GM21360 (cell line): Measurements from ENCODE around the gene FBXO8.
"Not testable (repeated sequence)": the region's sequence is repeated elsewhere in the genome, so short reads cannot be mapped to it uniquely, and the experiment has no call there.

Experiments
- ATAC-seq: cut with Tn5 transposase; IDR thresholded peaks from one replicate; pipeline ENCODE4 v1.9.1; 2021; ENCODE audit warnings: mild to moderate bottlenecking, moderate library complexity; ENCODE audit not compliant: unreplicated experiment

The FBXO8 gene, protein sequence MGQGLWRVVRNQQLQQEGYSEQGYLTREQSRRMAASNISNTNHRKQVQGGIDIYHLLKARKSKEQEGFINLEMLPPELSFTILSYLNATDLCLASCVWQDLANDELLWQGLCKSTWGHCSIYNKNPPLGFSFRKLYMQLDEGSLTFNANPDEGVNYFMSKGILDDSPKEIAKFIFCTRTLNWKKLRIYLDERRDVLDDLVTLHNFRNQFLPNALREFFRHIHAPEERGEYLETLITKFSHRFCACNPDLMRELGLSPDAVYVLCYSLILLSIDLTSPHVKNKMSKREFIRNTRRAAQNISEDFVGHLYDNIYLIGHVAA

GRCh38 chr4:174283507-174284471 is at the start of gene FBXO8, which contains the start of gene CEP44:
Gene FBXO8, minus strand, starts transcription at chr4:174283667. Its CDS starts 20,575 bp downstream, at chr4:174263092.
Gene CEP44, plus strand, starts transcription at chr4:174283911. Its CDS starts 15,211 bp downstream, at chr4:174299122.
- ATAC-seq, result peak; percentile 56

GRCh38 chr4:174332741-174333493 is 49.5 kb upstream of the FBXO8 start:
- ATAC-seq, result no peak

DNA sequence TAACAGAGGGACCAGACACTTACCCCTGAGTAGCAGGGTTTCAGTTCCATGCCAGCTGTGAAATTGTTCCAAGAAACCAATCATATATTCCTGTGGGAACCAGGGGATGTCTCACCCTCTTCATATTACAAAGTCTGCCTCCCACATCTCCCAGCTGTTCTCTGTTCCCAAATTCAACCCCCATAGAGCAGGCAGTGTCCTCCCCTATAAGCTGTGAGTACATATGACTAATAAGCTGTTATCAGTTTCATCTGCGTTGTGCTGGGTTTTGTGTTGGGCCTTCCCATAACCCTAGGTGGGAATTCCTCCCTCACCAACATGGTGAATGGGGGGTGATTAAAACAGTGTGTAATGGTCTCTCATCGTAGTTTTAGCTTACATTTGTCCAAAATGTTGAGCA is 41.3 kb upstream of the FBXO8 start:
- no peak for ATAC-seq

DNA sequence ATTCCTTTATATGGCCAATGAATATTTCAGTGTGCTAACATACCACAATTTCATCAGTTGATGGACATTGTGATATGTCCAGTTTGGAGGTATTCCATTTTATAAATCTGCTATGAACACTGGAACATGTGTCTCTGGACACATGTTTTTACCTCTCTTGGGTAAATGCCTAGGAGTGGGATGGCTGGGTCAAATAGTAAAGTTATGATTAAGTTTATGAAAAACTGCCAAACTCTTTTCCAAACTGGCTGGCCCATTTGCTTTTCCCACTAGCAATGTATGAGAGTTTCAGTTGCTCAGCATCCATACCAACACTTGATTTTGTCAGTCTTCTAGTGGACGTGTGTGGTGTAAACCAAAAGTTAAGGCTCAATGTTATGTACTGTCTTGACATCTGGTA is 40.8 kb upstream of the FBXO8 start:
- no peak for ATAC-seq

- no peak for ATAC-seq
These were observed 37.2 kb upstream of the FBXO8 start for GRCh38 chr4:174320494-174321199.

DNA sequence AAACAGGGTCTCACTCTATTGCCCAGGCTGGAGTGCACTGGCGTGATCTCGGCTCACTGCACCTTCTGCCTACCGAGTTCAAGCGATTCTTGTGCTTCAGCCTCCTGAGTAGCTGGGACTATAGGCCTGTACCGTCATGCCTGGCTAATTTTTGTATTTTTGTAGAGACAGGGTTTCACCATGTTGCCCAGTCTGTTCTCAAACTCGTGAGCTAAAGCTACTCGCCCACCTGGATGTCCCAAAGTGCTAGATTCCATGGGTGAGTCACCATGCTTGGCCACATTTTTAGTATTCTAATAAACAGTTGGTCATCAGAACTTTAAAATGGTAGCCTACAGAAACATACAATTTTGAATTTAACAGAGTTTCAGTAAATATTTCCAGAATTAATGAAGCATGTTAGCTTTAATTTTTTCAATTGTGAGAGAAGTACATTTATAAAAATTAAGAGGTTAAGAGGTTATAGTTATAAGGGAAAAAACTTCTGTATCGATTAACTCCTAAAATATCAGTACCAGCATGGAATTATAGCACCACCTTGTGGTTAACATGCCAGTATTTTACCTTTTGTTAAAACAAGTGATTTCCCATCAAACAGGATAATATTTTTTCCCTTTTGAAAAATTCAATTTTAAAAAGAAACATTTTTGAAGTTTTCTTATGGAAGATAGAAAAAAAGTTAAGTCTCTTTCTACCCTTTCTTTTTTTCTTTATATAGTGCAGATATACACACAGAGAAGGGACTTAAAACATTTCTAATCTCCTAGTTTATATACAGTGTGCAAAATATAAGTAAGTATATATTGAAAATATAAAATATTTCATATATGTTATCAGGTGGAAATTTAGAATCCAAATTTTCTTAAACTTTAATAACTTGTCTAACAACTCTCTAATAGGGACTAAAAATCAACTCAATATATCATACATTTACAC is 35.6 kb upstream of the FBXO8 start:
- ATAC-seq, result no peak

- no peak for ATAC-seq
These were observed 34.1 kb upstream of the FBXO8 start for GRCh38 chr4:174317531-174317930.

GRCh38 chr4:174316954-174317353 is 33.5 kb upstream of the FBXO8 start:
- no peak for ATAC-seq

DNA sequence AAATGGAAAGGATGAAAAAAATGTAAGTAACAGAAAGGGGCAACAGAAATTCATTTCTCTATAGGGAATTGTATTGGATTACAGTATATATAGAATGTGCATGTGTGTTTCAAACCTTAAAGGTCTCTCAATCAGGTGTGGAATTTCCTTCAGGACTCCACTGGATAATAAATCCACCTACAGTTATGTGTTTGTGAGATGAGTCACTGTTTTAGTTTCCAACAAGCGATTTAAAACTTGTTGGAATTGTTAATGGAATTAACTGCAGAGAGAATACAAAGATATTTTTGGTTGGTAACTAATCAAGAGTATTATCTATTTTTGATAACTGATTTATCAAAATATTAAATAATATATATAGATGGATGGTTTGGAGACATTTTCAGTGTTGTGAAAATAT is 33.1 kb upstream of the FBXO8 start:
- ATAC-seq, result no peak

GRCh38 chr4:174314770-174315169 is 31.3 kb upstream of the FBXO8 start:
- no peak for ATAC-seq

DNA sequence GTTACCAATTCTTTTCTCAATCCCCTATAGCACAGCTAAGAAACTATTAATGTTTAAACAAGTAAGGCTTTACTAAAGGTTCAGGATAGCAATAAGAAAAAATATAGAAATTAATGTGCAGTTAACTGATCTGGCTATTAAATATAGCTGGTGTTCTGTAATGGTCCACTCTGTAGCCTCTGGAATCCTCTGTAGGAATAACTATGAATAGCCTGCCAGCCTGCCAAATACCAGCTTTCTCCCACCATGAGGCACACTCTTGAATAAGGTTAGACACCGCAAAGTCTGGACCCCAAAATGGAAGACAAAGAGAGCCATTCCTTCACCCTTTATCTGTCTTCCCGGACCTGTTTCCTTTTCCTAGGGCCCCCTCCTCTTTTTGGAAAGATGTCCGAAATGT is 30.8 kb upstream of the FBXO8 start:
- no peak for ATAC-seq

DNA sequence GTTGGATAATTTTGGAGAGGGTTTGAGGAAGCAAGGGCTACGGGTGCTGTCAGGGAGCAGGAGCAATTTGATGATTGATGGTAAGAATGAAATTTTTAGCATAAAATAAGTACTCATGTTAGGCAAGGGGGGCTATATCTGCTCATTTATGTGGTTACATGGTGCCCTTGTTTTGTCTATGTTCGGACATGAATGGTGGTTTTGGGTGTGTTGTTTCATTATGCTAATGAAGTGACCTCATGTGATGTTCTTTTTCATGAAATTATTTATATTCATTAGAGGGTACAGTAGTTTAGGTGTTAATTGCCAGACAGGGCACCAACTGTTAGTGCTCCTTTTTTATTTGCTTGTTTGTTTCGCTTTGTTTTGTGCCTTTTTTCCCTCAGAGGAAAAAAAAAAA is 29.5 kb upstream of the FBXO8 start:
- ATAC-seq, result no peak

DNA sequence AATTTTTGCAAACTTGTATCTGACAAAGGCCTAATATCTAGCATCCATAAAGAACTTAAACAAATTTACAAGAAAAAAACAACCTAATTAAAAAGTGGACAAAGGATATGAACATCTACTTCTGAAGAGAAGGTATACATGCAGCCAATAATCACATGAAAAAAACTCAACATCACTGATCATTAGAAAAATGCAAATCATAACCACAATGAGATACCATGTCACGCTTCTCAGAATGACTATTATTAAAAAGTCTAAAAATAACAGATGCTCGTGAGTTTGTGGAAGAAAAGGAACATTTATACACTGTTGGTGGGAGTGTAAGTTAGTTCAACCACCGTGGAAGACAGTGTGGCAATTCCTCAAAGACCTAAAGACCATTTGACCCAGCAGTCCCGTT is 24.2 kb upstream of the FBXO8 start:
- peak; percentile 62 for ATAC-seq

- ATAC-seq, result no peak
These were observed 22.5 kb upstream of the FBXO8 start for GRCh38 chr4:174305961-174306360.

DNA sequence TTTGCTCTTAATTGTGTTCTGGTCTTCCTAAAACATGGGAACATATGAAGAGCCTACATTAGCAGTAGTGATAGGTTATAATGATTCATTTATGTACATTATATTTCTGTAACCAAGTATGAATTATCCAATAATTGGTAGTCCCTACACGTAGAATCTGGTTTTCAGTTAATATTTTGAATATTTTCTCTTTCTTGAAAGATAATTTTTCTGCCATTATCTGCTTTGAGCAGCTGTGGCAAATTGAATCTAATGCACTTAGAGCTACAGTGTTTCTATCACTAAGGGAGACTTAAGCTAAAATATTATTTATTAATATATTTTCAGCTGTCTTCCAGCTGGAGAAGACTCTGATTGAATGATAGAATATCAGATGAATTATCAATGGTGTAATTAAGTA is 21.2 kb upstream of the FBXO8 start:
- no peak for ATAC-seq

- no peak for ATAC-seq
These were observed 20.2 kb upstream of the FBXO8 start for GRCh38 chr4:174303687-174304086.

DNA sequence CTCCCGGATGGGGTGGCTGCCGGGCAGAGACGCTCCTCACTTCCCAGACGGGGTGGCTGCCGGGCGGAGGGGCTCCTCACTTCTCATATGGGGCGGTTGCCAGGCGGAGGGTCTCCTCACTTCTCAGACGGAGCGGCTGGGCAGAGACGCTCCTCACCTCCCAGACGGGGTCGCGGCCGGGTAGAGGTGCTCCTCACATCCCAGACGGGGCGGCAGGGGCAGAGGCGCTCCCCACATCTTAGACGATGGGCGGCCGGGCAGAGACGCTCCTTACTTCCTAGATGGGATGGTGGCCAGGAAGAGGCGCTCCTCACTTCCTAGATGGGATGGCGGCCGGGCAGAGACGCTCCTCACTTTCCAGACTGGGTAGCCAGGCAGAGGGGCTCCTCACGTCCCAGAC is 11.7 kb upstream of the FBXO8 start:
- ATAC-seq, result not testable (repeated sequence)

GRCh38 chr4:174294641-174295040 is 11.2 kb upstream of the FBXO8 start:
- not testable (repeated sequence) for ATAC-seq

DNA sequence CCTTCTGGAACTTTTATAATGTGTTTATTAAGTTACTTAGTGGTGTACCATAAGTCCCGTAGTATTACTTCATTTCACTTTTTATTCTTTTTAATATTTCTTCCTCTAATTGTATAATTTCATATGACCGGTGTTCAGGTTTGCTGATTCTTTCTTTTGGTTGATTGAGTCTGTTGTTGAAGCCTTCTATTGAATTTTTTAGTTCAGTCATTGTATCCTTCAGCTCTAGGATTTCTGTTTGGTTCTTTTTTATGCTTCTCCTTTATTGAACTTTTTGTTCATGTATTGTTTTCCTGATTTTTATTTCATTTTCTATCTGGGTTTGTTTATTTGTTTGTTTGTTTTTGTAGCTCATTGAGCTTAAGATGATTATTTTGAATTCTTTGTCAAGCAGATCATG is 9.0 kb upstream of the FBXO8 start:
- no peak for ATAC-seq
